ENCODE measurements around the gene GGCT. TPM values are rescaled to one million over a fixed set of nuclear protein-coding genes. Genes with fewer than 3 reads are reported as not detected.

The GGCT gene
- total and polyA plus RNA-seq, 8 donors, result 2.9 to 56.5 (median 25.7) TPM; not detected in 1

GRCh38 chr7:30521532-30521931, 16.9 kb upstream of the GGCT start:
- intact Hi-C loops (cut with DNase I; ENCODE audit: low total_unique reads), result no loop called here
- H3K27ac ChIP-seq, result no peak overlapping the region
- H3K9me3 ChIP-seq, result no peaks in the 10 kb centered on the region
- no peaks in the 10 kb centered on the region for H3K36me3 ChIP-seq
- WGBS, 5 donors, result 52 to 79% (median 64%) methylated on average over 1 of the region's 1 CpG
- TF ChIP-seq POLR2AphosphoS5 (IDR thresholded peaks at IDR 0.05), result no peak
- H3K27me3 ChIP-seq, result no peaks in the 10 kb centered on the region
- peak in 1 of 2 donors; percentile 28 for DNase-seq
- peaks cover 0 to 25% (median 12%) of the 10 kb centered on the region in 4 donors for H3K4me1 ChIP-seq
- no peak overlapping the region for H3K4me3 ChIP-seq

GRCh38 chr7:30519122-30519521, 14.5 kb upstream of the GGCT start:
- no peak overlapping the region for H3K4me3 ChIP-seq

GRCh38 chr7:30515761-30516160, 11.1 kb upstream of the GGCT start:
- H3K4me3 ChIP-seq, result no peak overlapping the region
- no peaks in the 10 kb centered on the region for H3K9me3 ChIP-seq
- H3K27ac ChIP-seq, result no peak overlapping the region
- WGBS, 5 donors, result 90 to 98% (median 95%) methylated on average over 2 of the region's 2 CpGs
- H3K27me3 ChIP-seq, result no peaks in the 10 kb centered on the region
- no peaks in the 10 kb centered on the region for H3K36me3 ChIP-seq
- intact Hi-C loops (cut with DNase I; ENCODE audit: low total_unique reads), result no loop called here
- no peak for DNase-seq
- H3K4me1 ChIP-seq, result peaks cover 0 to 6% (median 2%) of the 10 kb centered on the region in 4 donors
- TF ChIP-seq POLR2A (IDR thresholded peaks at IDR 0.05) (no peak), POLR2AphosphoS5 (IDR thresholded peaks at IDR 0.05) (no peak), CTCF (IDR thresholded peaks at IDR 0.05) (no peak), EP300 (IDR thresholded peaks at IDR 0.05) (no peak)

More at GRCh38 chr7:30519122-30519521, 14.5 kb upstream of the GGCT start:
- peak in 1 of 2 donors; percentile 68 for DNase-seq
- H3K27me3 ChIP-seq, result no peaks in the 10 kb centered on the region
- intact Hi-C loops (cut with DNase I; ENCODE audit: low total_unique reads), result no loop called here
- H3K9me3 ChIP-seq, result no peaks in the 10 kb centered on the region
- no peak overlapping the region for H3K27ac ChIP-seq
- 40 to 54% (median 53%) methylated on average over 3 of the region's 3 CpGs for WGBS, 5 donors
- H3K36me3 ChIP-seq, result no peaks in the 10 kb centered on the region
- TF ChIP-seq CTCF (IDR thresholded peaks at IDR 0.05) (no peak), POLR2AphosphoS5 (IDR thresholded peaks at IDR 0.05) (no peak), POLR2A (IDR thresholded peaks at IDR 0.05) (no peak), EP300 (IDR thresholded peaks at IDR 0.05) (no peak)
- peaks cover 0 to 14% (median 4%) of the 10 kb centered on the region in 4 donors for H3K4me1 ChIP-seq

- no peak for TF ChIP-seq POLR2A (IDR thresholded peaks at IDR 0.05)
- TF ChIP-seq EP300 (IDR thresholded peaks at IDR 0.05), result no peak
- no peak for TF ChIP-seq CTCF (IDR thresholded peaks at IDR 0.05)
- no peak for TF ChIP-seq POLR2AphosphoS5 (IDR thresholded peaks at IDR 0.05)
- WGBS, 5 donors, result 92 to 98% (median 94%) methylated on average over 1 of the region's 1 CpG
- peaks cover 0 to 6% (median 3%) of the 10 kb centered on the region in 4 donors for H3K4me1 ChIP-seq
- no peak overlapping the region for H3K27ac ChIP-seq
- no peaks in the 10 kb centered on the region for H3K27me3 ChIP-seq
- no peak for DNase-seq
- no peak overlapping the region for H3K4me3 ChIP-seq
- no peaks in the 10 kb centered on the region for H3K9me3 ChIP-seq
- intact Hi-C loops (cut with DNase I; ENCODE audit: low total_unique reads), result no loop called here
- H3K36me3 ChIP-seq, result no peaks in the 10 kb centered on the region
Measured at GRCh38 chr7:30514776-30515175, 10.1 kb upstream of the GGCT start.

- TF ChIP-seq CTCF (IDR thresholded peaks at IDR 0.05) (no peak), POLR2A (IDR thresholded peaks at IDR 0.05) (no peak), POLR2AphosphoS5 (IDR thresholded peaks at IDR 0.05) (no peak), EP300 (IDR thresholded peaks at IDR 0.05) (no peak)
- 64 to 71% (median 65%) methylated on average over 3 of the region's 3 CpGs for WGBS, 5 donors
- Histone ChIP-seq H3K27me3 (no peaks in the 10 kb centered on the region), H3K36me3 (no peaks in the 10 kb centered on the region), H3K4me1 (peaks cover 0 to 11% (median 7%) of the 10 kb centered on the region in 4 donors), H3K9me3 (no peaks in the 10 kb centered on the region), H3K4me3 (no peak overlapping the region), H3K27ac (no peak overlapping the region)
- no peak for DNase-seq
- intact Hi-C loops (cut with DNase I; ENCODE audit: low total_unique reads), result no loop called here
Measured at GRCh38 chr7:30514177-30514576, 9.5 kb upstream of the GGCT start.

All from stomach (tissue), 9 donors.